H1 (cell line): ENCODE data around the gene KIF1C. TPM values are rescaled to one million over a fixed set of nuclear protein-coding genes. Genes with fewer than 3 reads are reported as not detected.

Experiments used
- CREB1 ChIP-seq: IDR thresholded peaks from 2 replicates; pipeline ENCODE4 v1.6.1; 2012; ENCODE audit warnings: inconsistent platforms
- FOSL1 ChIP-seq: IDR thresholded peaks from 2 replicates; pipeline ENCODE4 v1.6.1; 2011; ENCODE audit warnings: mild to moderate bottlenecking, low read depth, low read length, moderate library complexity; ENCODE audit not compliant: insufficient read depth
- HDAC2 ChIP-seq, 2 experiments: fragments of 300-600 bp in 1 of 2; sonication (generic) in 1 of 2; IDR thresholded peaks; 2 replicates each; pipeline ENCODE4 v1.6.1; 2011 to 2012; ENCODE audit warnings: low read depth in 2 of 2, low read length in 2 of 2, mild to moderate bottlenecking in 2 of 2, moderate library complexity in 2 of 2, borderline replicate concordance in 1 of 2, inconsistent platforms in 1 of 2
- KDM4A ChIP-seq: IDR thresholded peaks from one replicate; pipeline ENCODE4 v1.7.1; 2012; ENCODE audit warnings: low read depth, mild to moderate bottlenecking, moderate library complexity, low read length, inconsistent platforms; ENCODE audit not compliant: severe bottlenecking
- MAFK ChIP-seq: IDR thresholded peaks from 2 replicates; pipeline ENCODE4 v1.6.1; 2012; ENCODE audit warnings: low read depth, mild to moderate bottlenecking, improper control_type of control experiment, low read length
- SAP30 ChIP-seq: fragments of 300-600 bp; sonication (generic); IDR thresholded peaks from 2 replicates; pipeline ENCODE4 v1.7.1; 2012; ENCODE audit warnings: low read length, moderate library complexity, mild to moderate bottlenecking, inconsistent platforms; ENCODE audit not compliant: insufficient read depth, insufficient replicate concordance
- SIX5 ChIP-seq: IDR thresholded peaks from 2 replicates; pipeline ENCODE4 v1.6.1; 2011; ENCODE audit warnings: mild to moderate bottlenecking, low read depth, low read length
- polyA plus RNA-seq, 7 experiments: library from polyadenylated mRNA; depleted of rRNA in 3 of 7; stranded (reverse) in 5 of 7; unstranded in 2 of 7; fragments of >200 nt in 5 of 7; fragments of 200-250 nt in 2 of 7; gene quantifications; 1 replicate in 5 of 7; 2 replicates in 1 of 7; 4 replicates in 1 of 7; pipeline versions ENCODE4 v1.2.1 to v1.2.3, GENCODE V29; 2011 to 2013; ENCODE audit warnings: missing spikeins in 2 of 7, mixed read lengths in 2 of 7
- total RNA-seq: library from RNA; stranded (reverse); fragmentation: NEBNext Ultra II Directional; extraction: Animal tissue kit (Norgen Biotek cat#: 25700); gene quantifications from 2 replicates; pipeline ENCODE4 v1.2.1, GENCODE V29; 2021

KIF1C gene
- total and polyA plus RNA-seq, 2 of the 8 experiments (the other 6 are each of a cell fraction or from before 2014, with no cell fraction given), result 14.3 to 114 TPM

DNA sequence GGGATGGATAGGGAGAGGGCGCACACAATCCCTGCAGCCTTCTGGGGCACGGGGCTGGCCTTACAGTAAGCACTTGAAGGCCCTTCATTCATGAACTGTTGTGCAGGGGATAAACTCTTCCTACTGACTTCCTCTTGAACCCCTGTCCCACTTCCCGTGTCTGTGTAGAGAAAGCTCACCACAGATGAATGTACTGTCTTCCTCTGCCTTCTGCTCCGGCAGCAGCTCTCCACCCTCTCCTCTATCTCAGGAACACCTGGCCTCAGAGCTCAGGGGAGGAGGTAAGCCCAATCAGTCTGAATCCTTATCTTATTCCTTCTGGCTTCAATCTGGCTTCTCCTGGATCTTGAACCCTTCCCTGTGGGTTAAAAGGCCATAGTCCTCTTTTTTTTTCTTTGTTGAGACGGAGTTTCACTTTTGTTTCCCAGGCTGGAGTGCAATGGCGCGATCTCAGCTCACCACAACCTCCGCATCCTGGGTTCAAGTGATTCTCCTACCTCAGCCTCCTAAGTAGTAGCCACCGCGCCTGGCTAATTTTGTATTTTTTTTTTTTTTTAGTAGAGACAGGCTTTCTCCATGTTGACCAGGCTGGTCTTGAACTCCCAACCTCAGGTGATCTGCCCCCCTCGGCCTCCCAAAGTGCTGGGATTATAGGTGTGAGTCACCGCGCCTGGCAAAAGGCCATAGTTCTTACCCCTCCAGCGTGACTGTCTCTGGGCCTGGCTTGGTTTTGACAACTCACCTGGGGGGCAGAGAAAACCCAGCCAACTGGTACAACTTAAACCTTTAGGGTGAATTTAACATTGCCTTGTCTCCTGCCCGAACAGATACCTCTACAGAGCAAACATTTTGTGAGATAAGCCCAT lies 44.6 kb downstream of the KIF1C start (continued):
- no peak for TF ChIP-seq FOSL1
- TF ChIP-seq CREB1, result no peak
- TF ChIP-seq KDM4A, result no peak
- TF ChIP-seq MAFK, result no peak
- TF ChIP-seq SIX5, result no peak
- TF ChIP-seq HDAC2 (IDR thresholded peaks at IDR 0.05; ENCODE audit: borderline replicate concordance in 1 of 2, low read depth in 2 of 2, low read length in 2 of 2), result no peak
- TF ChIP-seq SAP30, result no peak
- TF ChIP-seq, all 59 proteins: peak for 0
